GM18868 (cell line): ENCODE results near the gene TOP2A.

Experiments used
- ATAC-seq: cut with Tn5 transposase; IDR thresholded peaks from one replicate; pipeline ENCODE4 v1.9.1; 2021; ENCODE audit warnings: mild to moderate bottlenecking, moderate library complexity; ENCODE audit not compliant: unreplicated experiment

Gene TOP2A

GRCh38 chr17:40361063-40361924 lies 56.4 kb downstream of the TOP2A start:
- ATAC-seq, result no peak

GRCh38 chr17:40360091-40360490 lies 57.6 kb downstream of the TOP2A start:
- ATAC-seq, result no peak

- no peak for ATAC-seq
Observed at GRCh38 chr17:40358323-40359038, 59.2 kb downstream of the TOP2A start.

- no peak for ATAC-seq
Observed at GRCh38 chr17:40356990-40357881, 60.5 kb downstream of the TOP2A start.

GRCh38 chr17:40355804-40356758 lies 61.6 kb downstream of the TOP2A start:
- ATAC-seq, result no peak

- peak; percentile 38 for ATAC-seq
Observed at GRCh38 chr17:40355123-40355803, 62.4 kb downstream of the TOP2A start.

GRCh38 chr17:40354221-40355122 lies 63.2 kb downstream of the TOP2A start:
- peak; percentile 18 for ATAC-seq

- no peak for ATAC-seq
Observed at GRCh38 chr17:40352779-40353394, 64.8 kb downstream of the TOP2A start.

- no peak for ATAC-seq
Observed at GRCh38 chr17:40352237-40352778, 65.4 kb downstream of the TOP2A start.

- no peak for ATAC-seq
Observed at GRCh38 chr17:40351359-40352236, 66.1 kb downstream of the TOP2A start.

GRCh38 chr17:40350689-40351358 lies 66.9 kb downstream of the TOP2A start:
- no peak for ATAC-seq

- no peak for ATAC-seq
Observed at GRCh38 chr17:40349895-40350688, 67.6 kb downstream of the TOP2A start.

GRCh38 chr17:40349477-40349894 lies 68.2 kb downstream of the TOP2A start:
- ATAC-seq, result no peak

GRCh38 chr17:40348562-40349476 lies 68.9 kb downstream of the TOP2A start:
- no peak for ATAC-seq
